ENCODE data around the gene FAM81B. TPM values are rescaled to one million over a fixed set of nuclear protein-coding genes. Genes with fewer than 3 reads are reported as not detected.

Gene FAM81B
- total RNA-seq, 1 experiment from 2014 or later: not detected

- no peak for DNase-seq (ENCODE audit: low spot score)
Observed at GRCh38 chr5:95401626-95402025, 10.5 kb downstream of the FAM81B start.

GRCh38 chr5:95403996-95404395 lies 12.8 kb downstream of the FAM81B start:
- DNase-seq (ENCODE audit: low spot score): peak; percentile 52

- DNase-seq (ENCODE audit: low spot score): peak; percentile 21
Observed at GRCh38 chr5:95406426-95407090, 15.4 kb downstream of the FAM81B start.

DNA sequence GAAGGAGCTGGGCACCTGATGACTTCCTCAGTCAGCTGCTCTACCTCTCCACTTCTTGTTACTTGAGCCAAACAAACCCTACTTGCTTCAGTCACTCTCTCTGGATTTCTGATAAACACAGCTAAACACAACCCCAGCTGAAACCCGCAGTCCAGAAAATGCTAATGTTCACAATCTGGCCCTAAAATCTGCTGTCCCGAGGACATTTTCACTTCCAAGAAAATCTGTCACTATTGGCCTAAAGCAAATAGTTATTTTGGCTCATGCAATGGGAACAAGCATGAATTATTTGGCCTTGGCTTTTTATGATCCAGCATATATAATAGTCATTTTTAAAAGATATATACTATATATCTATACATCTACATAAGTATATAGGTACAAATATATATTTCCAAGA lies 19.1 kb downstream of the FAM81B start:
- no peak for DNase-seq (ENCODE audit: low spot score)

- DNase-seq (ENCODE audit: low spot score): no peak
Observed at GRCh38 chr5:95411474-95411873, 20.3 kb downstream of the FAM81B start.

GRCh38 chr5:95414451-95414850 lies 23.3 kb downstream of the FAM81B start:
- DNase-seq (ENCODE audit: low spot score): no peak

- DNase-seq (ENCODE audit: low spot score): peak; percentile 40
Observed at GRCh38 chr5:95417971-95418370, 26.8 kb downstream of the FAM81B start.

GRCh38 chr5:95422838-95423237 lies 31.7 kb downstream of the FAM81B start:
- no peak for DNase-seq (ENCODE audit: low spot score)

DNA sequence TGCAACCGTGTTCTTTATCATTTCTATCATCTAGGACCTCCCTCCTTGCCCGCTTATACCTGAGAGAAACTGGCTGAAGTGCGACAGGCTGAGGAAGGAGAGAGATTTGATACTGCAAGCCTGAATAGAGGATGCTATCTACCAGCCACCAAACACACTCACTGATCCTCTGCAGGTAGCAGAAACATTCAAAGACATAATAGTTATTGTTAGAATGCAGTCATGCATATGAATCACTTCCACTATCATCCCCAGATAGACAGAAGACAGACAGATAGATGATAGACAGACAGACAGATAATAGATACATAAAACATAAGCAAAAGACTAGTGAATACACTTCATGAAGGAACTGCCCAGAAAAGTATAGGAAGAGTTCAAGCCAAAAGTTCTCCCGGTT lies 32.9 kb downstream of the FAM81B start:
- no peak for DNase-seq (ENCODE audit: low spot score)

DNA sequence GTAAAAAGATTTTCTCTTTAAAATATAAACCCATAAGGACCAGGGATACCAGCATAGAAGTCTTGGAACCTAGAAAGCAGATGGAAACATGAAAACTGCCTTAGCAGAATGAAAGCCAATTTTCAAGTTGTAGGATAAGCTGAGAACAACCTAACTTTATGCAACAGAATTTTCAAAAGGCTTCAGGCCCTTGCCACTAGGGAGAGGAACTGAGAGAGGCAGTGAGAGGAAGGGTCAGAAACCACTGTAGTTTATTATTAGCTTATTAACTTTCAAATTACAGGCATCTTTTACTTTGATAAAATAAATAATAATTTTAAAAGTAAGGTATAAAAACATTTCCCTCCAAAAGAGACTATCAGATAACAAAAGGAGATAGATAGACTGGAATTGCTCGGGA lies 33.4 kb downstream of the FAM81B start:
- no peak for DNase-seq (ENCODE audit: low spot score)

DNA sequence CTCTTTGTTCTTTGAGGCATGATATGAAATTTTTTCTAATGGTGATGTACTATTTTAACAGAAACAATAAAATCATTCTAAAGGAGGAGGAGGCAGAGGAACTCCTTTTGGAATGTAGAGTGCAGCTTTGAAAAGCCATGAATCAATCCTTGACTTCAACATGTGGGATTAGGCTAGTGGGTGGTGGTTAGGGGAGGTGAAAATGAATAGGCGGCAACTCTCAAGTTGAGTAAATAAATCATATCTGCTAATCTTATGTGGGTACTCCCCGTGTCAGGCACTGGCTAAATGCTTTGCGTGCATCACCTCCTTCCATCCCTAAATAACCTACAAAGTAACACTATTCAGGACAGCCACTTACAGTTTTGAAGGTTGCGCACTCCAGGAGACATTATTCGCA lies 35.1 kb downstream of the FAM81B start:
- no peak for DNase-seq (ENCODE audit: low spot score)

GRCh38 chr5:95432779-95433178 lies 41.6 kb downstream of the FAM81B start:
- DNase-seq (ENCODE audit: low spot score): no peak

DNA sequence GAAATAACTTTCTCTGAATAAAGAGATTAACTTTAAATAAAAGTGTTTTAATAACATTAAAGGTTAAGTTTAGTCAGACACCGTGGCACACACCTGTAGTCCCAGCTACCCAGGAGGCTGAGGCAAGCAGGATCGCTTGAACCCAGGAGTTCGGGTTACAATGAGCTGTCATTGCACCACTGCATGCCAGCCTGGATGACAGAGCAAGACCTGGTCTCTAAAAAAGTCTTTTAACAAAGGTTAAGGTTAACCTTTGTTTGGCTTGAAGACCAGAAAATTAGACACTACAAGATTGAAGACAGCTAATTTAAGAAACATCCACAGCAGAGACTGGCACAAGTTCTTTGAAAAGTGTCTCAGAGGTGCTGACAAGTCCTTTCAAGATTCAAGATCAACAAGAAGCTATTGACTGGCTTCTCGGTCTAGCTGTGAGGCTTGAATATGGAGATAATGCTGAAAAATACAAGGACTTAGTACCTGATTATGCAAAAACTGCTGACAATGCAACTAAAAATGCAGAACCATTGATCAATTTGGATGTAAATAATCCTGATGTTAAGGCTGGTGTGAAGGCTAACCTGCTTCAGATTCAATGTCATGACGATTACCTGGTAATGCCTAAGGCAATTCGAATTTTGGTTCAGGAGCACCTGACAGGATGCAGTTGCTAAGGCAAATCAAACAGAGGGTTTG lies 48.8 kb downstream of the FAM81B start:
- no peak for DNase-seq (ENCODE audit: low spot score)

GRCh38 chr5:95440825-95441224 lies 49.7 kb downstream of the FAM81B start:
- no peak for DNase-seq (ENCODE audit: low spot score)

GRCh38 chr5:95441636-95442035 lies 50.5 kb downstream of the FAM81B start:
- no peak for DNase-seq (ENCODE audit: low spot score)

GRCh38 chr5:95445442-95445841 lies 54.3 kb downstream of the FAM81B start:
- DNase-seq (ENCODE audit: low spot score): no peak

DNA sequence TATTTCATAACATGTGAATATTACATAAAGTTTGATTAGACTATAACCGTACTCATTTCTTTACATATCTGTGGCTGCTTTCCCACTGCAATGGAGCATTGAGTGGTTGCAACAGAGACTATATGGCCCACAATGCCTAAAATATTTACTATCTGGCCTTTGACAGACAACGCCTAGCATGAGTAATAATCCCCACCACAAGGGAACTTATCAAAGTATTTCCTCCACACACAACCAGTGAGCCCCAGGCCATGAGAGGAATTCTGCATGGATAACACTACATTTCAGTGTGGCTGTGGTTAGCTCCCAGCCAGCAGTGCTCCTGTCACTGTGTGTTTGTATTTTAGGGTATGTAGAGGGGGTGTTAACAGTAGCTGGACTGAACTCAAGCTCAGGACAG lies 54.8 kb downstream of the FAM81B start:
- DNase-seq (ENCODE audit: low spot score): peak; percentile 22

DNA sequence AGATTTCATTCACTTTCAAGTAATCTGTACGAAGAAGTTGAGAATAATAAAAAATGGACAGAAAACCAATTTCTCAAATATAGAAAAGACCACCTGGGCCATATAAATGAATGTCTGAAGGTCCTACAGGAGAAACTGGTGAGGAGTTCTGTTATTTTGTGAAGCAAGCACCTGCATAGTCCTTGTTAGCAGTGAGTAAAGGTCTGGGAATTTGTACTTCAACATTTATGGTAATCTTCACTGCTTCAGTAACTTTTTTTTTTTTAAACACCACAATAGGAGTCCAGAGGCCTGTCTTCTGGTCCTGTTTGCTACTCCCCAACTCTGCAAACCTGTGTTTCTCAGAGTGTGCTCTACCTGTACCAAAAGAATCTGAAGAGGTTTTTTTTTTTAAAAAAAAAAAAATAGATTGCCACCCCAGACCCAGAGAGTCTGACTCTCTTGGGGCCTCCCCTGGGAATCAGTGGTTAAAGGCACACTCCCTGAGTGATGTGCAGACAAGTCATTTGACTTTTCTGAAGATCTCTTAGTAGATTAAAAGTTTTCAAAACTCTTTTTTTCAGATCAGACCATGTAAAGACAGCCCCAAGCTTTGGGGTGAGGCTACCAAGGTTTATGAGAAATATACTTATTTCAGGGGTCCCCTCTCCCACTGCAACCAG lies 55.5 kb downstream of the FAM81B start:
- DNase-seq (ENCODE audit: low spot score): no peak

GRCh38 chr5:95447961-95448360 lies 56.8 kb downstream of the FAM81B start:
- DNase-seq (ENCODE audit: low spot score): no peak

DNA sequence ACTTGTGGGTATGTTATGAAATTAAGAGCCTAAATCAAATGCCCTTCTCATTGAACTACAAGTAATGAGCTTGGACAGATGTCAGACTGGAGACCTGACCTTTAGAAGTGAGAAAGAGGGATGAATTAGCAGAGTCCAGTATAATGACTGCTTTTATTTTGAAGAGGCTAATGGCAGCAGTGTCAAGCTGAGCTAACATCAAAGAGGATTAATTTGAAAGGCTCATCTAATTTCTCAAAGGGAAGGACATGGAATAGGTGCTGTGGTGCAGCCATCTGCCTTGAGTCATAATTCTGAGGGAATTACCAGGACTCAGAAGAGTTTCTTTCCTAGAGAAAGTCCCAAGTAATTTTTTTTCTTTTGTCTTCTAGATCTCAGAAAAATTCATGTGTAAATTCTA lies 57.6 kb downstream of the FAM81B start:
- DNase-seq (ENCODE audit: low spot score): no peak

- no peak for DNase-seq (ENCODE audit: low spot score)
Observed at GRCh38 chr5:95449460-95449859, 58.3 kb downstream of the FAM81B start.

- no peak for DNase-seq (ENCODE audit: low spot score)
Observed at GRCh38 chr5:95454536-95454935, 63.4 kb downstream of the FAM81B start.

- no peak for DNase-seq (ENCODE audit: low spot score)
Observed at GRCh38 chr5:95460665-95461064, 69.5 kb downstream of the FAM81B start.

All from A172 (cell line).